ENCODE results near the gene ZCCHC3.

DNA sequence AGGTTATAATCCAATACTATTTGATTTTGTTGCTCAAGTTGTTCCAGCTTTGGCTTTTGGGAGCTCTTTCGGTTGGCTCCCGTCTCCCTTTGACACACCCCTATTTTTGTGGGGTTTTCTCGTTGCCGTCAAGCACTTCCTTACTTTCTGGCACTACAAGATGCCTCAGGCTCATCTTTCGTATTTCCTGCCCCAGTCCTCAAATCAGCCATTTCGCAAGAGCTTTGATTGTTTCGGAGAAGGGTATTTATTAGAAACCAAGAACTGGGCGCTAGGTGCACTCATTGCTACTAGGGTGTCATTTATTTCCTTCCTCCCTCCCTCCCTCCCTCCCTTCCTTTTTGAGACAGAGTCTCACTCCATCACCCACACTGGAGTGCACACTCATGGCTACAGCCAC is 14.7 kb downstream of the ZCCHC3 start:
- TF ChIP-seq, protein P1, sequence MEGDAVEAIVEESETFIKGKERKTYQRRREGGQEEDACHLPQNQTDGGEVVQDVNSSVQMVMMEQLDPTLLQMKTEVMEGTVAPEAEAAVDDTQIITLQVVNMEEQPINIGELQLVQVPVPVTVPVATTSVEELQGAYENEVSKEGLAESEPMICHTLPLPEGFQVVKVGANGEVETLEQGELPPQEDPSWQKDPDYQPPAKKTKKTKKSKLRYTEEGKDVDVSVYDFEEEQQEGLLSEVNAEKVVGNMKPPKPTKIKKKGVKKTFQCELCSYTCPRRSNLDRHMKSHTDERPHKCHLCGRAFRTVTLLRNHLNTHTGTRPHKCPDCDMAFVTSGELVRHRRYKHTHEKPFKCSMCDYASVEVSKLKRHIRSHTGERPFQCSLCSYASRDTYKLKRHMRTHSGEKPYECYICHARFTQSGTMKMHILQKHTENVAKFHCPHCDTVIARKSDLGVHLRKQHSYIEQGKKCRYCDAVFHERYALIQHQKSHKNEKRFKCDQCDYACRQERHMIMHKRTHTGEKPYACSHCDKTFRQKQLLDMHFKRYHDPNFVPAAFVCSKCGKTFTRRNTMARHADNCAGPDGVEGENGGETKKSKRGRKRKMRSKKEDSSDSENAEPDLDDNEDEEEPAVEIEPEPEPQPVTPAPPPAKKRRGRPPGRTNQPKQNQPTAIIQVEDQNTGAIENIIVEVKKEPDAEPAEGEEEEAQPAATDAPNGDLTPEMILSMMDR (IDR thresholded peaks at IDR 0.05) = no peak
- no peak for TF ChIP-seq POLR2A (IDR thresholded peaks at IDR 0.05)
